PFSK-1 (cell line): ENCODE measurements around the gene CPA5.

ENCODE experiments used
- FOXP2 ChIP-seq: optimal IDR thresholded peaks from 2 replicates; pipeline ENCODE3; 2011; ENCODE audit warnings: borderline replicate concordance, control low read depth, inconsistent platforms; ENCODE audit not compliant: insufficient read depth; ENCODE audit errors: extremely low read length, extremely low read depth
- POLR2AphosphoS5 ChIP-seq: IDR thresholded peaks from 2 replicates; pipeline ENCODE4 v1.6.1; 2012; ENCODE audit warnings: low read depth, mild to moderate bottlenecking, control low read depth, low read length, moderate library complexity
- REST ChIP-seq, 2 experiments: IDR thresholded peaks; 2 replicates each; pipeline versions ENCODE4 v1.6.1 to v1.8.0; 2011 to 2012; ENCODE audit warnings: low read depth in 2 of 2, low read length in 2 of 2, control low read depth in 1 of 2, inconsistent platforms in 1 of 2, mild to moderate bottlenecking in 1 of 2, moderate library complexity in 1 of 2; ENCODE audit not compliant: insufficient read depth in 1 of 2
- SIN3A ChIP-seq: IDR thresholded peaks from 2 replicates; pipeline ENCODE4 v1.6.1; 2012; ENCODE audit warnings: mild to moderate bottlenecking, low read length, moderate library complexity, borderline replicate concordance; ENCODE audit not compliant: insufficient read depth
- TAF1 ChIP-seq: IDR thresholded peaks from 2 replicates; pipeline ENCODE4 v1.6.1; 2012; ENCODE audit warnings: low read length, control low read depth, borderline replicate concordance; ENCODE audit not compliant: insufficient read depth

Gene CPA5

GRCh38 chr7:130384841-130385599 lies 40.4 kb downstream of the CPA5 start:
- TF ChIP-seq TAF1 = no peak
- no peak for TF ChIP-seq SIN3A

DNA sequence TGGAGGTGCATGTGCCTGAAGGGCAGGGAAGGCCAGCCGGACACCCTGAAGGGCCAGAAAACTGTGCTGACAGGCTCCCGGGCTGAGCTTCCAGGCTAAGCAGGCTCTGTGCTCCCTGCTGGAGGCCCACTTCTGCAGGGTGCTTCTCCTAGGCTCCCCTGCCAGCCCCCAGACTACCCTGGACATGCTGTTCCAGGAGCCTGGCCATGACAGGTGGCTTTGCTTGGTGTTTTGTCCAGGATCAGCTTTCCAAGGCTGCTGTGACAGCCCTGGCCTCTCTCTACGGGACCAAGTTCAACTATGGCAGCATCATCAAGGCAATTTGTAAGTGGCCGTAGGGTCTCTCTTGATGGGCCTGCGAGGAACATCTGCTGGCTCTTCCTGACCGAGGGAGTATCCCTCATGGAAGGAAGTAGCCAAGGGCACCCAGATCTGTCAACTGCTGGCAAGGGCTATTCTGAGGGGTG lies 41.0 kb downstream of the CPA5 start:
- TF ChIP-seq REST (IDR thresholded peaks at IDR 0.05; ENCODE audit: insufficient read depth in 1 of 2, low read depth in 2 of 2, low read length in 2 of 2) (no peak), FOXP2 (no peak), POLR2AphosphoS5 (no peak), TAF1 (no peak), SIN3A (no peak)

- TF ChIP-seq POLR2AphosphoS5 = no peak
Observed at GRCh38 chr7:130386876-130387275, 42.3 kb downstream of the CPA5 start.

DNA sequence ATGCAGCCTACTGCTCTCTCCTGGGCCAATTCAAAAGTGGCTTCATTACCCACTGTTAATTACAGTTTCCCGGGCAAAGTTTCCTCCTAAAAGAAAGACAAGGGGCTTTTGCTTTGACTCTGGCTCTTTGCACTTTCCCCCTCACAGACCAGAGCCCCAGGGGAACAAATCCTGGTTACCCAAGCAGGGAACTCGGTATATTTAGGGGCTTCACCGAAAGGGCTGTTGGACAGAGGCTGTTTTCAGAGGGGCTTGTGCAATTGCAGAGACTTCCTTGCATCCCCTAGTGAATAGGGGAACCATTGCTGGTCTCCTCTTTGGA lies 42.7 kb downstream of the CPA5 start:
- TF ChIP-seq FOXP2 (no peak), POLR2AphosphoS5 (no peak), SIN3A (no peak), TAF1 (no peak), REST (IDR thresholded peaks at IDR 0.05; ENCODE audit: insufficient read depth in 1 of 2, low read depth in 2 of 2, low read length in 2 of 2) (no peak)

GRCh38 chr7:130387628-130388403 lies 43.2 kb downstream of the CPA5 start:
- TF ChIP-seq POLR2AphosphoS5 = no peak
- no peak for TF ChIP-seq FOXP2
- no peak for TF ChIP-seq REST (IDR thresholded peaks at IDR 0.05; ENCODE audit: insufficient read depth in 1 of 2, low read depth in 2 of 2, low read length in 2 of 2)
- no peak for TF ChIP-seq SIN3A
- TF ChIP-seq TAF1 = no peak

DNA sequence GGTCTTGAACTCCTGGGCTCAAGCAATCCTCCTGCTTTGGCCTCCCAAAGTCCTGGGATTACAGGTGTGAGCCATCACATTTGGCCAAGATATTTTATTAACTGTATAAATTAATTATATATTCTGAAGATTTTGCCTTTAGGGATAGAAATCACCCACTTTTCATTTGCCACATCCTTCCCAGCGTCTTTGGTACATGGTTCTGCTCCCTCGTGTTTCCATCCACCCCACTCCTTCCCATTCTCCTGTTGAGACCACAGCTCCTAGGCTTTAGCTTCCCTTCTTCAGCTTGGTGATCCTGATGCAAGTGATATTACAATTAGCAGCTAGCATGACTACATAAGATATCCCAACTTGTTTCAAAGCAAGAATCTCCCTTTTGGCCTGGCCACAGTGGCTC lies 44.1 kb downstream of the CPA5 start:
- no peak for TF ChIP-seq FOXP2
- no peak for TF ChIP-seq REST (IDR thresholded peaks at IDR 0.05; ENCODE audit: insufficient read depth in 1 of 2, low read depth in 2 of 2, low read length in 2 of 2)
- TF ChIP-seq POLR2AphosphoS5 = no peak
- no peak for TF ChIP-seq TAF1
- TF ChIP-seq SIN3A = no peak
